ENCODE results near the gene ARID1B.

The ARID1B gene

GRCh38 chr6:157054531-157054979 lies 277.4 kb downstream of the ARID1B start:
- peak; percentile 92 for ATAC-seq (ENCODE audit: insufficient read depth, low read depth)

GRCh38 chr6:157055863-157056262 lies 278.7 kb downstream of the ARID1B start:
- Histone ChIP-seq H3K27ac (ENCODE audit: low read length) (no peak overlapping the region), H3K36me3 (ENCODE audit: insufficient read depth, low read length) (peaks cover 8% of the 10 kb centered on the region; the same call in 1 of the 2 replicates), H3K4me3 (ENCODE audit: low read depth in 1 of 2, low read length in 2 of 2) (no peak overlapping the region), H3K79me2 (ENCODE audit: insufficient read depth, low read length) (peaks cover 46% of the 10 kb centered on the region), H3K9me3 (ENCODE audit: insufficient read depth, low read length, severe bottlenecking) (peaks cover 6% of the 10 kb centered on the region), H2AFZ (ENCODE audit: low read depth, low read length) (no peak overlapping the region), H3K4me1 (ENCODE audit: insufficient read depth, low read length) (no peaks in the 10 kb centered on the region; the same call in 1 of the 2 replicates), H3K4me2 (ENCODE audit: insufficient read depth, low read length) (no peak overlapping the region), H3K27me3 (ENCODE audit: insufficient read depth, low read length, poor library complexity) (no peaks in the 10 kb centered on the region), H4K20me1 (ENCODE audit: insufficient read depth, low read length) (peaks cover 2% of the 10 kb centered on the region; the same call in 1 of the 2 replicates), H3K9ac (ENCODE audit: low read depth, low read length) (no peak overlapping the region)
- no peak for ATAC-seq (ENCODE audit: insufficient read depth, low read depth)
- DNase-seq, result no peak
- TF ChIP-seq CTCF (IDR thresholded peaks at IDR 0.05; ENCODE audit: borderline replicate concordance, extremely low read depth, low read length, poor library complexity, severe bottlenecking) (no peak), EZH2 (IDR thresholded peaks at IDR 0.05; ENCODE audit: borderline replicate concordance, low read depth, low read length, severe bottlenecking) (no peak)

More at GRCh38 chr6:157054531-157054979, 277.4 kb downstream of the ARID1B start:
- Histone ChIP-seq H3K4me1 (ENCODE audit: insufficient read depth, low read length) (no peaks in the 10 kb centered on the region; the same call in 1 of the 2 replicates), H2AFZ (ENCODE audit: low read depth, low read length) (no peak overlapping the region), H3K27ac (ENCODE audit: low read length) (no peak overlapping the region; the same call in 1 of the 2 replicates), H3K4me3 (ENCODE audit: low read depth in 1 of 2, low read length in 2 of 2) (no peak overlapping the region), H4K20me1 (ENCODE audit: insufficient read depth, low read length) (peaks cover 2% of the 10 kb centered on the region; the same call in 1 of the 2 replicates), H3K9me3 (ENCODE audit: insufficient read depth, low read length, severe bottlenecking) (peaks cover 6% of the 10 kb centered on the region), H3K79me2 (ENCODE audit: insufficient read depth, low read length) (peaks cover 45% of the 10 kb centered on the region), H3K4me2 (ENCODE audit: insufficient read depth, low read length) (no peak overlapping the region), H3K9ac (ENCODE audit: low read depth, low read length) (no peak overlapping the region), H3K27me3 (ENCODE audit: insufficient read depth, low read length, poor library complexity) (no peaks in the 10 kb centered on the region), H3K36me3 (ENCODE audit: insufficient read depth, low read length) (peaks cover 8% of the 10 kb centered on the region; the same call in 1 of the 2 replicates)
- TF ChIP-seq CTCF (IDR thresholded peaks at IDR 0.05; ENCODE audit: borderline replicate concordance, extremely low read depth, low read length, poor library complexity, severe bottlenecking) (no peak), EZH2 (IDR thresholded peaks at IDR 0.05; ENCODE audit: borderline replicate concordance, low read depth, low read length, severe bottlenecking) (no peak)
- DNase-seq, result peak; percentile 17

- DNase-seq (no peak), ATAC-seq (ENCODE audit: insufficient read depth, low read depth) (no peak)
- Histone ChIP-seq H3K9ac (ENCODE audit: low read depth, low read length) (no peak overlapping the region), H3K27ac (ENCODE audit: low read length) (no peak overlapping the region), H3K27me3 (ENCODE audit: insufficient read depth, low read length, poor library complexity) (no peaks in the 10 kb centered on the region), H4K20me1 (ENCODE audit: insufficient read depth, low read length) (peaks cover 2% of the 10 kb centered on the region; the same call in 1 of the 2 replicates), H3K9me3 (ENCODE audit: insufficient read depth, low read length, severe bottlenecking) (peaks cover 6% of the 10 kb centered on the region), H3K36me3 (ENCODE audit: insufficient read depth, low read length) (peaks cover 8% of the 10 kb centered on the region; the same call in 1 of the 2 replicates), H3K79me2 (ENCODE audit: insufficient read depth, low read length) (peaks cover 46% of the 10 kb centered on the region), H3K4me2 (ENCODE audit: insufficient read depth, low read length) (no peak overlapping the region), H3K4me3 (ENCODE audit: low read depth in 1 of 2, low read length in 2 of 2) (no peak overlapping the region), H3K4me1 (ENCODE audit: insufficient read depth, low read length) (no peaks in the 10 kb centered on the region; the same call in 1 of the 2 replicates), H2AFZ (ENCODE audit: low read depth, low read length) (no peak overlapping the region)
- TF ChIP-seq EZH2 (IDR thresholded peaks at IDR 0.05; ENCODE audit: borderline replicate concordance, low read depth, low read length, severe bottlenecking), result no peak
- no peak for TF ChIP-seq CTCF (IDR thresholded peaks at IDR 0.05; ENCODE audit: borderline replicate concordance, extremely low read depth, low read length, poor library complexity, severe bottlenecking)
These were observed 279.1 kb downstream of the ARID1B start for GRCh38 chr6:157056275-157056674.

Data from DND-41 (cell line).